HG02943 (cell line): ENCODE measurements around the gene ANKMY1.

Source experiments
- ATAC-seq: cut with Tn5 transposase; IDR thresholded peaks from one replicate; pipeline ENCODE4 v1.9.1; 2021; ENCODE audit warnings: mild to moderate bottlenecking, low read depth, moderate library complexity; ENCODE audit not compliant: unreplicated experiment

Gene ANKMY1

DNA sequence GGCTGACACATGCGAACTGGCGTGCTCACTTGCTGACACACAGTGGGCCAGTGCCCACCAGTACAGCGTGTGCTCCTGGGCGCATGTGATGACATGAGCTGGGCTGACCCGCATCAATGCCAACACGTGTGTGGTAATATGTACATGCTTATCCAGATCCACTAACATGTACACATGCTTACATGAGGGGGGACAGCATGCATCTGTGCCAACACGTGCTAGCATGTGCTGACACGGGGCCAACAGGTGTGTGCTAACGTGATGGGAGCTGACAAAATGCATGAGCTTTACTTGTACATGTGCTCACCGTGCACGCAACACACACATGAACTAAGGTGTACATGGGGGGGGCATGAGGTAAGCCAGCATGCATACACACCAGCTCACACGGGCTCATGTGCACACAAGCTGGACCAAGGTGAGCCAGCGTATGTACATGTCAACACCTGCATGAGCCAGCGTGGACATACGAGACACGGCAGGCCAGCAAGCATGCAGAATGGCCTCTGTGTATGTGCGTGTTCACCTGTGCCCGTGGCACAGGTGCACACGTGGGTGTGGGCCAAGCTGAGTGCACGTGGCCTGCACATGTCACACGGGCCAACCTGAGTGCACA lies 93.8 kb downstream of the ANKMY1 start:
- ATAC-seq: no peak

DNA sequence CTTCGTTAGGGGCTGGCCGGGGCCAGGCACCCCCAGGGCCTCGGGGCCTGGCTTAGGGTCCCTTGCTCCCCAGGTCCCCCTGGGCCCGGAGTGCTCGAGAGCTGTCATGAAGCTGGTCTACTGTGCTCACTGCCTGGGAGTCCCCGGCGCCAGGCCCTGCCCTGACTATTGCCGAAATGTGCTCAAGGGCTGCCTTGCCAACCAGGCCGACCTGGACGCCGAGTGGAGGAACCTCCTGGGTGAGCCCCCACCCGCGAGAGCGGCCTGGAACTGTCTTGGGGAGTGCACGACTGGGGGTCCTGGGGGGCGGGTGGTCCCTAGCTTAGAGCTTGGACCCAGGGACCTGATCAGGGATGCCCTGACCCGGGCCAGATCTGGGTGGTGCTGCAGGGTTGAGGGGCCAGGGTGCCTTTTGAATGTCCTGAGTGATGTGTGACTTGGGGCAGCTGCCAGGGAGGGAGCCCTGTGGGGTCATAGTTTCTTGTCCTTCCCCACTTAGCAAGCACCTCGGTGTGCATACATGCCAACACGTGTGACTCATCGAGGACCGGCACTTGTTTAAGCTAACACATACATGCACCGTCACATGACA lies 94.4 kb downstream of the ANKMY1 start:
- ATAC-seq: no peak

GRCh38 chr2:240462707-240463273 lies 95.0 kb downstream of the ANKMY1 start:
- no peak for ATAC-seq

DNA sequence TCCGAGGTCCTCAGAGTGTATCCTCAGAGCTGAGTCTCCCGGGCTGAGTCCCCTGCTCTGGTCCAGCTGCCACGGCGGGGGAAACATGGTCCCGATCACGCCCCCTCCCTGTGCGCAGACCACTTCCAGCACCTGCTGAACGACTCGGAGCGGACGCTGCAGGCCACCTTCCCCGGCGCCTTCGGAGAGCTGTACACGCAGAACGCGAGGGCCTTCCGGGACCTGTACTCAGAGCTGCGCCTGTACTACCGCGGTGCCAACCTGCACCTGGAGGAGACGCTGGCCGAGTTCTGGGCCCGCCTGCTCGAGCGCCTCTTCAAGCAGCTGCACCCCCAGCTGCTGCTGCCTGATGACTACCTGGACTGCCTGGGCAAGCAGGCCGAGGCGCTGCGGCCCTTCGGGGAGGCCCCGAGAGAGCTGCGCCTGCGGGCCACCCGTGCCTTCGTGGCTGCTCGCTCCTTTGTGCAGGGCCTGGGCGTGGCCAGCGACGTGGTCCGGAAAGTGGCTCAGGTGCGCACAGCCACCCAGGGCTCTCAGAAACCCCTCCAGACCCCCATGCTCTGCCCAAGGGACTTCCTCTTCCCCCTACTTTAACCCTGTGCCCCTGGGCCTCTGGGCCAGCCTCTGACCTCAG lies 95.6 kb downstream of the ANKMY1 start:
- ATAC-seq: no peak

DNA sequence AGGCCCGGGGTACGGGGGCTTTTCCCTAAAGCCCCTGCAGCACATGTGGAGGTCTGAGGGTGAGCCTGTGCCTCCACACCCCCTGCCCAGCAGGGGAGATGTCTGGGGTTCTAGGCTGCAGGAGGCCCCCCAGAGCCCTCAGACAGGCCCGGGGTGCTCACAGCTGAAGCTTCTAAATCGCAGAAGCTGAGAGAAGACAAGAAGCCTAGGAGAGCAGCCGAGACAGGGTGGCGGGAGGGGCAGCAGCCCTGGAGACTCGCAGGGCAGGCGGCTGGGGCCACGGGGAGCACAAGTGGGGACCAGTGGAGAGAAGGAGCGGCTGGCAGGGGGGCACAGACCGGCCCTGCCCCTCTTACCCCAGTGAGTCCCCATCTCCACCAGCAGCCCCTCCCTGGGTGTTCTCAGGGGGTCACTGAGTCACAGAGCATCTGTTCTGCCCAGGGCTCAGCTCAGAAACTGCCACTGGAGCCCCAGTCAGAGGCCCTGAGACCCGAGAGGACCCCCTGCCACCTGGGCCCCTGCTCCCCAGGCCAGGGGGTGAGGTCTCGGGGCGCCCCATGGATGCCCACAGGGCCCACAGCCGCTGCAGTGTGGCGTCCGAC lies 96.2 kb downstream of the ANKMY1 start:
- ATAC-seq: no peak

- no peak for ATAC-seq
Observed at GRCh38 chr2:240460781-240461431, 96.9 kb downstream of the ANKMY1 start.

DNA sequence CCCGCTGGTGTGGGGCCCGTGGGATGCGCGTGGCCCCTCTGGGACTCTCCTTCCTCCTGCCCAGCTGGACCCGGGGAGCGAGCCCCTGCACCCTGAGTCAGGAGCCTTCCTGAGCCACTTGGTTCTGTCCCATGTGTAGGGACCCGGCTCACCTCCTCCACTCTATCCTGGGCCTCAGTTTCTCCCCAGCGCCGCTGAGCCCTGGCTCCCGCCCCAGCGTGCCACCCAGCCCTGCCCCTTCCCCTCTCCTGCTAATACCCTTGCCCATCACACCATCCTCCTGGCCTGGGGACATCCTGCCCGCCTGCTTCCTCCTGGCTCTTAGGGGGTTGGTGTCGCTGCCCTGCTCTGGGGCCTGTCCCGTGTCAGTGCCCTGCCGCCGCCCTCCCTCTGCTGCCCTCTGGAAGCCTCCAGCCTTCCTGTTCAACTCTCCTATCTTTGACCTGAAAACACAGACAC lies 97.5 kb downstream of the ANKMY1 start:
- ATAC-seq: no peak

GRCh38 chr2:240459401-240460252 lies 98.2 kb downstream of the ANKMY1 start:
- no peak for ATAC-seq

GRCh38 chr2:240458900-240459391 lies 98.8 kb downstream of the ANKMY1 start:
- ATAC-seq: no peak

- no peak for ATAC-seq
Observed at GRCh38 chr2:240458044-240458899, 99.5 kb downstream of the ANKMY1 start.

DNA sequence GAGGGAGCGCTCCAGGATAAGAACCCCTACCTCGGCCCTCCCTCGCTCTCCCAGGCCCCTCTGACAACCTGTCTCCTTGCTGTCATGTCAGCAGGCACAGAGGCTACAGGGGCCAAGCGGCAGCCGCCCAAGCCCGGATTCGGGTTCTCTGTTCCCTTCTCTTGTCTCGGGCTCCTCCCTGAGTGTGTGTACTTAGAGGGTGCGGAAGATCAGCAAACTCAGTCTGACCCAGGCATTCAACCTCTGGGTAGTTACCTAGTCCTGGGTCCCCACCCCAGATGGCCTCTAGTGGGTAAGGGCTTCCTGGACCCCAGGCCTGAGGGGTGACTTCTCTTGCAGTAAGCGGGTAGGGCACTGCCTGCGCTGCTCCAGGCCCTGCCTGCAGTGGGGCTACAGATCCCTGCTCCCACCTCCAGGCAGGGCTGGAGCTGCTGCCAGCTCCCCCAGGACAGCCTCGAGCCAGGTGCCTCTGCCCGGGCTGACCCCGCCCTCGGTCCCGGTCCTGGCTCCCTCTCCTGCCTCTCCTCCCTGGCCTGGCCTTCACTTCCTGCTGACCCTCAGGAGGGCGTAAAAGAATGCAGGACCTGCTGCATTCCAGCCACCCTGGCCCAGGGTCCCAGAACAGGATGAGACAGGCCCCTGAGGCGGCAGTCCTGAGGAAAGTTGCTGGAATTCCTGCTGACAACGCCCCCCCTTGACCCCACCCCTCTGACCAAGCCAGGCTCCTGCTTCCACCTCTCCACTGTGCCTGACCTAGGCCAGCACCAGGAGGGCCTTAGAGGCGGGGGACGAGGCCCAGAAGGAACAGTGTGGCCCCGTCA lies 100.4 kb downstream of the ANKMY1 start:
- ATAC-seq: no peak

GRCh38 chr2:240456447-240457222 lies 101.2 kb downstream of the ANKMY1 start:
- no peak for ATAC-seq

GRCh38 chr2:240455647-240456446 lies 101.9 kb downstream of the ANKMY1 start:
- ATAC-seq: no peak

DNA sequence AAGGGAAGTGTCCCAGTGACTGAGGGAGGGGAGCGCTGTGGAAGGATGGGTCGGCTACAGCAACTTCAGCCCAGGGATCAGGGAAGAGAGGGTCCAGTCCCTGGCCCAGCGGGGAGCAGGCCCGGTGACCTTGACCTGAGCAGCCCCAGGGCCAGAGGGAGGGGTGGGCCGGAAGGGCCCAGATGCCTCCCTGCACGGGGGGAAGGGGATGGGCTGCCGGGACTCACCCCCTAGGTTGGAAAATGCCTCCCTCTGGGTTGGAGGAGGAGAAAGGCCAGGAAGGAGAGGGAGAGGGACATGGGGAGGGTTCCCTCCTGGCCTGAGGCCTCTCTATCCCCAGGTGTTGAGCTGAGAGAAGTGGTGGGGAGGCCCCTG lies 102.5 kb downstream of the ANKMY1 start:
- ATAC-seq: no peak

DNA sequence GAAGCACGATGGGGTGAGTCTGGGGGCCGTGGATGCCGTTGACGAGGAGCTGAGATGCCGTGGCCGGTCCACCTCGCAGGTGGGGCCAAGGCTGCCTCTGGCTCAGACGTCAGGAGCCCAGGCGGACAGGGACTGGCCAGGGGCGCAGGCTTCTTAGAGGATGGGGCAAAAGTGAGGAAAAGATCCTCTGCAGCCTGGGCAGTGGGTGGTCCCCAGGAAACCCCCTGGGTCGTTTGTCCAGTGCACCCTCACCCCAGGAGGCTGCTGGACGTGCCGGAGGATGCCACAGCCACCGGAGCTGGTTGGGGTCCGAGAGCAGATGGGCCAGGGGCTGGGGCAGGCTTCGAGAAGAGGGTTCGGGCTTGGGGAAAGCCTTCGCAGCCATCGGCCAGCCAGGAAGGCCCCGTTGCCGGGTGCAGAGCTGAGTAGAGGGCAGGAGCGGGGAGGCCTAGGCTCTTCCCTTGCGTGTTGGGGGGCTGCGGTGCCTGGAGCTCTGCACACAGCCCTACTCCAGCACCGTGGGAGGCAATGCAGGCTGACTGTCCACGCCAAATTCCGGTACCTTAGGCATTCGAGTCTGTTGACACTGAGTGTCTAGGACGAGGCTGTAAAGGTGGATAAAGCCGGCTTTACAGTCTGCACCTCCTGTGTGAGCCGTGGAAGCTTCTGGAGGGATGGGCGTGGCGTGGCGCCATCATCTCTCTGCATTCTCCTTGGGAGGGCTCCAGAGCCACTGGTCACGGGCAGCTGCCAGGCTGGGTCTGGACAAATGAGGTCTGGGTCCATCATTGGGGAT lies 103.5 kb downstream of the ANKMY1 start:
- ATAC-seq: no peak
